Right hindlimb (tissue), 1 donor: ENCODE results near the gene DGUOK.
"Not testable (repeated sequence)": the region's sequence is repeated elsewhere in the genome, so short reads cannot be mapped to it uniquely, and the experiment has no call there.

Experiments used
- DNase-seq: peaks from one replicate; pipeline ENCODE4 v3.0.0-alpha.2; 2018

Gene DGUOK

DNA sequence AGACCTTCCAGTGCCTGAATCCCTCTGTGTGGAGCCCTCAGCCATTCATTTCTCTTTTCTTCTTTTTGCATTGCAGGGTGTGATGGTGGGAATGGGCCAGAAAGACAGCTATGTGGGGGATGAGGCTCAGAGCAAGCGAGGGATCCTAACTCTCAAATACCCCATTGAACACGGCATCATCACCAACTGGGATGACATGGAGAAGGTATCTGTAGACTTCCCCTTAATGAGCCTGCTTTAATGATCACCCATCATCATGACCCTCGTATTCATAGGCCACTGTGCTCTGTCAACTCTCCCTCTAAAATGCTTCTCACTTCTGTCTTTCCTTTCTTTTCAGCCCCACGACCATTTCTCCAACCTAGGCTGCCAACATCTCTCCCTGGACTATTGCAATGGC lies 24.4 kb upstream of the DGUOK start:
- DNase-seq, result no peak

- no peak for DNase-seq
Observed at GRCh38 chr2:73903313-73903712, 23.4 kb upstream of the DGUOK start.

DNA sequence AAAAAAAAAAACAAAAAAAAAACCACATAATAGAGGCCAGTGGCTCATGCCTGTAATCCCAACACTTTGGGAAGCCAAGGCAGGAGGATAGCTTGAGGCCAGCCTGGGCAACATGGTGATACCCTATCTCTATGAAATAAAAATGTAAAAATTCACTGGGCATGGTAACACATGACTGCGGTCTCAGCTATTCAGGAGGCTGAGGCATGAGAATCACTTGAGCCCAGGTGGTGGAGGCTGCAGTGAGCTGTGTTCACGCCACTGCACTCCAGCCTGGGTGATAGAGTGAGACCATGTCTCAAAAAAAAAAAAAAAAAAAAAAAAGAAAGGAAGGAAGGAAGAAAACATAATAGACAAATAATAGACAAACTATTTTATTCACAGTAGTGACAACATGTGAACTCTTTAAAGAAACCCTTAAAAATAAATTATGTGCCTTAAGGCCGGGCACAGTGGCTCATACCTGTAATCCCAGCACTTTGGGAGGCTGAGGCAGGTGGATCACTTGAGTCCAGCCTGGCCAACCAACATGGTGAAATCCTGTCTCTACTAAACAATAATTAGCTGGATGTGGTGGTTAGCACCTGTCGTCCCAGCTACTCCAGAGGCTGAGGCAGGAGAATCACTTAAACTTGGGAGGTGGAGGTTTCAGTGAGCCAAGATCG lies 22.6 kb upstream of the DGUOK start:
- not testable (repeated sequence) for DNase-seq

GRCh38 chr2:73904952-73905351 lies 21.7 kb upstream of the DGUOK start:
- no peak for DNase-seq

GRCh38 chr2:73906847-73907505 lies 19.7 kb upstream of the DGUOK start:
- no peak for DNase-seq

DNA sequence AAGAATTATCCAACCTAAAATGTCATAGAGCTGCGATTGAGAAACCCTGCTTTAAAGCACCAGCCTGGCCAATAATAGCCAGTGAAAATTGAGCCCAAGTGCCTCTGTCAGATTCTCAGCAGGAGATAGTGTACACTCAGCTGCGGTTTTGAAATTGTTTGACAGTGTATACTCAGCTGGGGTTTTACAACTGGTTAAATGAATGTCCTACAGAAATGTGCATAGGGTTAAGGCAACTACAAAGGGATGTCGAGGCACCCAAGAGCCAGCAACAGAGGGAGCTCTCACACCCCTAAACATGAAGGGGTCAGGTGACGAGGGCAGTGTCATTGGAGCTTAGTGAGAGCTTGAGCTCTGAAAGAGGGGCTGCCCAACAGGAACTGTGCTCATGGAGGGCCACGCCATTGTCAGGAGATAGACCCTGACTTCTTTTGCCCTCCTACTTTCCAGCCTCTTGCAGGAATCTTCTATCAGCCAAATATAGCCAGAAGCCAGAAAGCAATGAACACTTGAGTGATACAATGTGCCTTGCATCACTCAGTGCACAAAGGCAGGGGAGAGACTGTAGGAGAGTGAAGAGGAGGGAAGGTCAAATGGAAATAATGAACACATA lies 18.7 kb upstream of the DGUOK start:
- DNase-seq, result no peak

DNA sequence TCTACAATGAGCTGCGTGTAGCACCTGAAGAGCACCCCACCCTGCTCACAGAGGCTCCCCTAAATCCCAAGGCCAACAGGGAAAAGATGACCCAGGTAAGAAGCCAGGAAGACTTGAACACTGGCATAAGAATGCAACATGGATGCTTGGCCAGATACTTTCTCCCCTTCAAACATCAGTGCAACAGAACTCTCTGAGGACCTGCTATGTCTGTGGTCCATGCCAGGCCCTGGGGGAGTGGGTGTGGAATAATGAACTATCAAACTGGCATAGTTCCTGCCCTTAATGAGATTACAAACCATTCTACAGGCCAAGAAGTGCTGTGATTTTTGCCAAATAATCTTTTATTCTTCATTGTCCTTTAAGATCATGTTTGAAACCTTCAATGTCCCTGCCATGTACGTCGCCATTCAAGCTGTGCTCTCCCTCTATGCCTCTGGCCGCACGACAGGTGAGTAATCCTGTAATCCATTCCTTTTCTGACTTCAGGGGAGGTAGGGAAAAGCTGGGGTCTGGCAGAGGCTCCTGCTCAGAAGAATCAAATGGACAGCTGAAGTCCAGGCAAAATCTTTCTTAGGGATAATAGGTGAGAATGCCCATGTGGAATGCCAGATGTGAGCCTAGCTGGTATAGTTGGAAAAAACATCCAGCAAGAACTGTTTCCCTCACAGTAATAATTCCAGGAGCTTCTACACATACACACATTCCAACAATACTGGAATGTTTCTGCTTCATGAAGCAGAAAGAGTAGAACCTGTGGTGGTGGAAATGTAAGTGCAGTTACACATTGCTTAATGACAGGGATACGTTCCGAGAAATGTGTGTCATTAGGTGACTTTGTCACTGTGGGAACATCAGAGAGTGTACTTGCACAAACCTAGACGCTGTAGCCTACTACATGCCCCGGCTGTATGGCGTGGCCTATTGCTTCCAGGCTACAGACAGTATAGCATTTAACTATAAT lies 17.7 kb upstream of the DGUOK start:
- no peak for DNase-seq

- DNase-seq, result no peak
Observed at GRCh38 chr2:73910873-73911547, 15.7 kb upstream of the DGUOK start.

GRCh38 chr2:73911548-73912208 lies 15.0 kb upstream of the DGUOK start:
- DNase-seq, result no peak

- no peak for DNase-seq
Observed at GRCh38 chr2:73913414-73914054, 13.1 kb upstream of the DGUOK start.

DNA sequence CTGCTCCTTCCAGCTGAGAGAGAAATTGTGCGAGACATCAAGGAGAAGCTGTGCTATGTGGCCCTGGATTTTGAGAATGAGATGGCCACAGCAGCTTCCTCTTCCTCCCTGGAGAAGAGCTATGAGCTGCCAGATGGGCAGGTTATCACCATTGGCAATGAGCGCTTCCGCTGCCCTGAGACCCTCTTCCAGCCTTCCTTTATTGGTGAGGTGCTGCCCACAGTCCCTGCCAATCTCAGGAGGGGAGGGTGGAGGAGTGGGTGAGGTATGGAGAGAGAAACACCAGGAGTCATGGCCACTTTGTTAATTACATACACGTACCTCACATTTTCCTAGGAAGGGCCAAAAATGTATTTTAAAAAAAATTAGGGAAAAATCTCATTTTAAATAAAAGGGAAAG lies 12.0 kb upstream of the DGUOK start:
- no peak for DNase-seq

GRCh38 chr2:73915437-73915993 lies 11.2 kb upstream of the DGUOK start:
- no peak for DNase-seq

DNA sequence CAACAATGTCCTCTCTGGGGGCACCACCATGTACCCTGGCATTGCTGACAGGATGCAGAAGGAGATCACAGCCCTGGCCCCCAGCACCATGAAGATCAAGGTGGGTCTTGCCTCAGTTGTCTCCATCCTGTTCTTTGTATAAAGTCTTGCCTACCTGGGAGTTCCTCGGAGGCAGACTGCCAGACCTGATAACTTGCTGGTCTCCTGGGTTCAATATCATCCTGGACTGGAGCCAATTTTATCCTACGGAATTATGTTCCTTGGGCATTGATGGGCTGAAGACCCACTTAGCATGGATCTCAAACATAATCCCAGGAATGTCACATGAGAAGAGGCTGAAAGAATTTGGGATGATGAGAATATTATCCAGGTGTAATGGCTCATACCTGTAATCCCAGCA lies 10.0 kb upstream of the DGUOK start:
- DNase-seq, result no peak

DNA sequence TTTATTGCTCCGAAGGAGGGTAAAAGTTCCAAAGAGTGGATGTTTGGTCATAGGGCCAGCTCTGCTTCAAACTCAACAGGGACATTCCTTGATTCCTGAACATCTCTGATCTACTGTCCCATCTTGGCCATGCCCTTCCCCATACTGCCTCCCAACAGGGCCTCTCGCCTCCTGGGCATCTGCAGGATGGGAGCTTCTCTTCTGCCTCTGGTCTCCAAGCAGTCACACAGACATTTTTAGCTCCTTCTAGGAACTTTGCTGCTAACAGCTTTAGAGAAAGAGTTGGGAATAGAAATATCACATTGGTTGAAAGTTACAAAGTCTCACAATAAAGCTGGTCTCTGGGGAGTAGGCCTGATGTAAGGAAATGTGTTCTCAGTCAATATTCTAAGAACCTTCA lies 9.4 kb upstream of the DGUOK start:
- no peak for DNase-seq

- no peak for DNase-seq
Observed at GRCh38 chr2:73917696-73918207, 8.9 kb upstream of the DGUOK start.

DNA sequence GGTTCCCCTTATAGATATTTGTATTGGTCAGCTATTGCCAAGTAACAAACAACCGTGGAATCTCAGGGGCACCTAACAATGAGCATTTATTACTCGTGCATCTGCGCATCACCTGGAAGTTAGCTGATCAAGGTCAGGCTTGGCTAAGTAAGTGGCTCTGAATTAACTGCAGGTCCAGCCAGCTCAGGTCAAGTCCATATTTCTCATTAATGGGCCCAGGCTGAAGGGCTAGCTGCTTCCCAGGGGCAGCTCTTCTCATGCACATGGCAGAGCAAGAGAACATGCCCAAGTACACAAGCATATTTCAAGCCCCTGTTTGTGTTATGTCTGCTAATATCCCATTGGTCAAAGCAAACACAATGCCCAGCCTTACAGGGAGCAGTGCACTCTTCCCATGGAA lies 7.8 kb upstream of the DGUOK start:
- no peak for DNase-seq

DNA sequence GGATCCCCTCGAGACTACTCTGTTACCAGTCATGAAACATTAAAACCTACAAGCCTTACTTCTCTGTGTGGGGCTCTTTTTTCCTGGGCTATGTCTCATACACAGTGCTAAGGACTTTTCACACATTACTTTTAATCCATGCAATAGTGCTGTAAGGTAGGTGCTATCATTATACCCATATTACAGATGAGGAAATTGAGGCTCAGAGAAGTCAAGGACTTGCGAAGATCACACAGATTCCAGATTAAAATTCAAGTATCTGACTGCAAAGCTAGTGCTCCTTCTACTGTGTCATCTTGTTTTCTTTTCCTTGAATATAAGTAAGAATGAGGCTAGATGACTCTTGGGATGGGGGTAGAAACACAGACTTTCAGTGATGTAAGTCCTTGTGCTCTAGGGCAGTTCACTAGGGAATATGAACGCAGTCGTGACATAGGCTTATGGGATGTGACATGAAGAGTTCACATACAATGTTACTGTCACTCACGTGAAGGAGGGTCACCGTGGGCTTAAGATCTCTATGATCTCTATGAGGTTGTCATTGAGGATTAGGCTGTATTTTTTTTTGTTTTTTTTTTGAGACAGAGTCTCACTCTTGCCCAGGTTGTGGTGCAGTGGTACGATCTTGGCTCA lies 7.0 kb upstream of the DGUOK start:
- DNase-seq, result no peak

DNA sequence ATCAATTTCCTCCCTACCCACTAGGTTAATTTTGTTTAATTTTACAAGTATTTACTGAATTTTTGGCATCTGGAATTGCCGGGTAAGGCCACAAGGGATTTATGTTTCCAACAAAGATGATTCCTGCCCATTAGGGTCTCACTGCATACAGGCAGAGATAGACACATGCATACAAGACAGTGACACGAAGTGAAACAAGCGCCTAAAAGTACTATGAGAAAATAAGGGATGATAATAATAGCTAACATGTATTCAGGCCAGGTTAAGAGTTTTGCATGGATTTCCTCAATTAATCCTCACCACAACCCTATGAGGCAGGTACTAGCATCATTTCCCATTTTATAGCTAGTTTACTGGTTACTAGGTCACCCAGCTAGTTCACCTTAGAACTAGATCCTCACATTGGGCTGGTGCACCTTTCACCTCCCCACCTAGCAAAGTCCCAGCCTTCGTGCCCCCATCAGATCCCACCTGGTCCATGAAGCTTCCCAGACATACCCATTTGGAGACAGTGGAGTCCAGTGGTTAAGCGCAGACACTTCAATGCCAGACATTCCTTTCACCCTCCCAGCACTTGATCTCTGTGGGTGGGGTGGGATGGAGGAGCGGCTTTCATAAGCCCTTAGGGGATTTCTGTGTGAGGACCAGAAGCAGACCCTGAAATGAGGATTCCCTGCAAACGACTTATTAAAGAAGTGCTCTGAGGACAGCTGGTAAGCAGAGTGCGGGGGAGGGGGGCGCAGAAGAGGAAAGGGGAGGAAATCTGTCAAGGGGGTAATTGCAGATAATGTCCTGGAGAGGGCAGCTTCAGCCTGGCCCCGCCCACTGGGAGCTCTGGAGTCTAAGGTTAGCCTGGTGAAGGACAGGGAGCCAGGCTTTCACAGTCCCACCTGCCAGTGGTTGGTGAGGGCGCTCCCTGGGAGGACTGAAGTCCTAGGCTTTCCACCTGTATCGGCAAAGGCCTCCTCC lies 5.8 kb upstream of the DGUOK start:
- no peak for DNase-seq

DNA sequence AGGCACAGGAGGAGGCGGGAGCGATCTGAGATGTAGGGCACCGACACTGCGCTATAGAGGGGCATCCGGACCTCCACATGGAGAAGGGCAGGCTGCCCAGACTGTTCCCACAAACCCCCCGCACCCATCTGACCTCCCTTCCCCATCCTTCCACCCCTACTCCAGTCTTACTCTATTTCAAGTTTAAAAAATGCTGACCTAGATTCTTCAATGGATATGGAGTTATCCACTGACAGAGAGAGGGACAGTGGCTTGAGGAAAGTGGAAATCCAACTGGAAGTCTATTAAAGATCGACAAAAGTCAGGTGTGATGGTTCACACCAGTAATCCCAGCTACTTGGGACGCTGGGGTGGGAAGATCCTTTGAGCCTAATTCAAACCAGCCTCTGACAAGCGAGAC lies 5.1 kb upstream of the DGUOK start:
- no peak for DNase-seq
